NCI-H345 (cell line): ENCODE measurements around the gene ZNF776.
"Not testable (repeated sequence)": the region's sequence is repeated elsewhere in the genome, so short reads cannot be mapped to it uniquely, and the experiment has no call there.

ENCODE experiments used
- DNase-seq: peaks from one replicate; lab custom pipeline; 2025; lab: John Stamatoyannopoulos, UW

Gene ZNF776

DNA sequence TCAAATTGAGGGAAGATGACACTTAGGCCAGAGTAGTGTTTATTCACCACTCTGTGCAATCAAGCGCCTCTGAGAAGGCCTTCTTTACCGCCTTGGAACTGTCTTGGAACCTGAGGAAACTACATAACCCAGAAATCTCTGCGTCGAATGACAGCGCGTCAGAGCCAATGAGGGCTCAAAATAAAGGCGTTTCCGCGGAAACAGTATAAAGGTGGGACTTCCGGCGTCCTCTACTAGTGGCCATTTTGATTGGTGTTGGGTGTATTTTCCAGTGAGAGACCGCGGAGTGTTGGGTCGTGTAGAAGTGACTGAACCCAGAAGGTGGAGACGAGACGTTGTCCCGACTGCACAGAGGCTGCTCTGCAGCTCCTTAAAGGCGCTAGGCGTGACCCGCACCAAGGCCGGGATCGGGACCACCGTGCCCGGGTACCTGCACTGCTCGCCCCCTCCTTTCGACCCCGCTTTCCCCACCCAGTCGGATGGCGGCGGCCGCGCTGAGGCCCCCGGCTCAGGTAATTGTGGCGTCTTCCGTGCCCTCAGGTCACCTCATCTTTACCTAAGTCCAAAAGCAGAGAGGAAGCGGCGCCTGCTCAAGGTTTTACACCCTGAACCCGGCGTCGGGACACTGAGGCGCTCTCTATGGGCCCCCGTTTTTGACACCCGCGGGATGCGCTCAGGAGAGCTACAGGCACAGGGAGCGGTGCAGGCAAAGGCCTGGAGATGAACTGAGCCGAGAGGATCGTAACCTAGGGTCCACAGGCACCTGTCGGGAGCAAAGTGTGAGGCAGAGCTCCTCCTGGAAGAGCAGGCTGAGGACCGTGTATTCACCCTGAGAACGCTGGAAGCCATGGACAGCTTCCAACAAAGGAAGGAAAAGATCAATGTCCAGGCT is at the start of gene ZNF776:
Gene ZNF776, plus strand, starts transcription at position 236 of the 892 bp plus-strand sequence. Its CDS starts 244 bp downstream, at position 480.
- DNase-seq = peak; percentile 87

DNA sequence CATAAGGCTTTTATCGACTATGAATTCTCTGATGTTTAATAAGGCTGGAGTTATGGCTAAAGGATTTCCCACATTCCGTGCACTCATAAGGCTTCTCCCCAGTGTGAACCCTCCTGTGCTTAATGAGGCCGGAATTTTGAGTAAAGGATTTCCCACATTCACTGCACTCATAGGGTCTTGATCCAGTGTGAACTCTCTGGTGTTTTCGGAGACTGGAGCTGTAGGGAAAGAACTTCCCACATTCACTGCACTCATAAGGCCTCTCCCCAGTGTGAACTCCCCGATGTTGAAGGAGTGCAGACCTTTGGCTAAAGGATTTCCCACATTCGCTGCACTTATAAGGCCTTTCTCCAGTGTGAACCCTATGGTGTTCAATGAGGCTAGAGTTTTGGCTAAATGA is 45.0 kb upstream of the ZNF776 start:
- no peak for DNase-seq

DNA sequence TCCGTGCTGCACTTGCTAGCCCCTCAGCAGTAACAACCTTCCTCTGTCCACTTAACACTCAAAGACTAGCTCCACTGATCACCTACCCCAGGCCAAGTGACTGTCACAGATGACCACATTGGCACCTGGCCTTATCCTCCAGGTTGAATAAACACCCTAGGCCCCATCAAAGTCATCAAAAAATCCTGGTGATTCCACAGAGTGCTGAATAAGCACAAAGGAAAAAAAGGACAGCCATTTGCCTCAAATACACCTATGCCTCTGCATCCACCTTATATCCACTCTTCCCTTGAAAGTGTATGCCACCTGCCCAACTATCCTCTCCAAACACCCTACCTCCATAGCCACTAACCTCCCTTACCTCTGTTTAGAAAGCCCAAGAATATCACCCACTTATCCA is 40.3 kb upstream of the ZNF776 start:
- no peak for DNase-seq

GRCh38 chr19:57708641-57709361 is 37.8 kb upstream of the ZNF776 start, which contains the start of gene ZNF154:
TSS of gene ZNF154 (minus strand) at chr19:57709204. CDS start at chr19:57708971, 233 bp downstream.
- DNase-seq = no peak

- DNase-seq = no peak
Observed at GRCh38 chr19:57709616-57710015, 37.0 kb upstream of the ZNF776 start.

DNA sequence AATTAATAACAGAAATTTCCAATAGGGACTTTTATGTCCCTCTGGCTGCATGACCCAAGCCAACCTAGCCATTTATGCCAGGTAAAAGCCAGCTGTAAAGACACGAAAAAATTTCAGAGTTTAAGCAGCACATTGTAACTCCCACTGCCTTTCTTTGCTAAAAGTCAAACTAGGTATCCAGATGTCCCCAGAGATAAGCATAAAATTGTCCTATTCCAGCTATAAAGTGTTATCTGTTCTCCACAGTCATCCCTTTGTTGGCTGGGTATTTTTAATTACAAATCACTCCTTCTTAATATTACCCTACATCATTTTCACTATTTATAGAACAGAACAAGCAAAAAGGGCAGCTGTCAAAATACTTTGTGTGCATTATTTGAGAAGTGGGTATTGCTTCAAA is 34.4 kb upstream of the ZNF776 start:
- no peak for DNase-seq

DNA sequence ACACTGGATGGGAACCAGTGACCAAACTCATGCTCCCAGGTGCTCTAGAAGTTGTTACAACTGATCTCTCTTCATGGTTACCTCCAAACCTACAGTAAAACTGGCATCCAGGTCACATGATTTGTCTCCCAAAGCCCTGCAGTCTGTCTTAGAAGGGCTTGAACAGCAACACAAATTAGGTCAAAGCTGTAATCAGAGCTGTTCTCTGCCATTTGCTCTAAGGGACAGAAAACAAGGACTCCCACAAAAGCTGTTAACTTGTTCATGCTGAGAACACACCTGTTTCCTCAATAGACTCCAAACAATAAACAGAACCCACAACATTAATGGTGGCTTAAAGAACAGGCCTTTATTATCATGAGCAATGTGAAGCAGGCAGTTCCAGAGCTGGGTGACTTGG is 27.2 kb upstream of the ZNF776 start:
- no peak for DNase-seq

- DNase-seq = no peak
Observed at GRCh38 chr19:57719901-57720519, 26.6 kb upstream of the ZNF776 start.

DNA sequence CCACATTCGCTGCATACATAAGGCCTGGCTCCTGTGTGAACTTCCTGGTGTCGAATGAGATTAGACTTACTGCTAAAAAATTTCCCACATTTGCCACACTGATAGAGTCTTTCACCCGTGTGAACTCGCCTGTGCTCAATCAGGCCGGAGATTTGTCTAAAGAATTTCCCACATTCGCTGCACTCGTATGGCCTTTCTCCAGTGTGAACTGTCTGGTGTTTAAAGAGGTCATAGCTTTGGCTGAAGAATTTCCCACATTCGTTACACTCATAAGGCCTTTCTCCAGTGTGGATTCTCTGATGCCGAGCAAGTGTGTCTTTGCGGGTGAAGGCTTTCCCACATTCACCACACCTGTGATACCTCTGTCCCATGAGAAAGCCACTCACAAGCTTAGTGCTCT is 25.7 kb upstream of the ZNF776 start:
- no peak for DNase-seq

GRCh38 chr19:57738320-57738719 is 8.3 kb upstream of the ZNF776 start:
- not testable (repeated sequence) for DNase-seq

DNA sequence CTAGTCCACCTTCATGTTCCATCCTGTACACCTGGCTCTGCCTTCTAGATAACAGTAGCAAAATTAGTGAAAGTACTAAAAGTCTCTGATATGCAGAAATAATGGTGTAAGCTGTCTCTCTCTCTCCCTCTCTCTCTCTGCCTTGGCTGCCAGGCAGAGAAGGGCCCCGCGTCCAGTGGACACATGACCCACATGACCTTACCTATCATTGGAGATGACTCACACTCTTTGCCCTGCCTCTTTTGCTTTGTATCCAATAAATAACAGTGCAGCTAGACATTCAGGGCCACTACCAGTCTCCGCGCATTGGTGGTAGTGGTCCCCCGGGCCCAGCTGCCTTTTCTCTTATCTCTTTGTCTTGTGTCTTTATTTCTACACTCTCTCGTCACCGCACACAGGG is 7.8 kb upstream of the ZNF776 start:
- not testable (repeated sequence) for DNase-seq

GRCh38 chr19:57747472-57747807 is 825 bp downstream of the ZNF776 start:
- no peak for DNase-seq

DNA sequence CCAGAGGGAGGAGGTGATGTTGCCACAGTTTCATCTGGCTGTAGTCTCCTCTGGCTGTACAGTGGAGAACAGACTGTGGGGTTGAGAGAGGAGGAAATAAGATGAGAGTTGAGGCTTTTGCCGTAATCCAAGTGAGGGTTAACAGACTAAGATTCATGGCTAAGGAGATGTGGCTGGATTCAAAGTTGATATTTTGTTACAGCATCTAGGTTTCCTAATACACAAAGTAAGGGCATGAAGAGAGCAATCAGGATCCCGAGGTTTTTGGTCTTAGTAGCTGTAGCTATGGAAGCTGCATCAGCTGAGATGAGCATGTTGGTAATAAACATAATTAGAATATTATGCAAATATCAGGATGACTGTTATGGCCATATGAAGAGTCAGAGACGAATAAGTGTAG is 1.4 kb downstream of the ZNF776 start:
- no peak for DNase-seq

DNA sequence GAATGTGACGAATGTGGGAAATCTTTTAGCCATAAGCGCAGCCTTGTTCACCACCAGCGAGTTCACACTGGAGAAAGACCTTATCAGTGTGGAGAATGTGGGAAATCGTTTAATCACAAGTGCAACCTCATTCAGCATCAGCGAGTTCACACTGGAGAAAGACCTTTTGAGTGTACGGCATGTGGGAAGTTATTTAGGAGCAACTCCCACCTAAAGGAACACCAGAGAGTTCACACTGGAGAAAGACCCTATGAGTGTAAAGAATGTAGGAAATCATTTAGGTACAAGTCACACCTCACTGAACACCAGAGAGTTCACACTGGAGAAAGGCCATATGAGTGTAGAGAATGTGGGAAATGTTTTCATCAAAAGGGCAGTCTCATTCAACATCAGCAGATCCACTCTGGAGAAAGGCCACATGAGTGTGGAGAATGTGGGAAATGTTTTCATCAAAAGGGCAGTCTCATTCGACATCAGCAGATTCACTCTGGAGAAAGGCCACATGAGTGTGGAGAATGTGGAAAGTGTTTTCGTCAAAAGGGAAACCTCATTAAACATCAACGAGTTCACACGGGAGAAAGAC is 7.6 kb downstream of the ZNF776 start:
- no peak for DNase-seq

DNA sequence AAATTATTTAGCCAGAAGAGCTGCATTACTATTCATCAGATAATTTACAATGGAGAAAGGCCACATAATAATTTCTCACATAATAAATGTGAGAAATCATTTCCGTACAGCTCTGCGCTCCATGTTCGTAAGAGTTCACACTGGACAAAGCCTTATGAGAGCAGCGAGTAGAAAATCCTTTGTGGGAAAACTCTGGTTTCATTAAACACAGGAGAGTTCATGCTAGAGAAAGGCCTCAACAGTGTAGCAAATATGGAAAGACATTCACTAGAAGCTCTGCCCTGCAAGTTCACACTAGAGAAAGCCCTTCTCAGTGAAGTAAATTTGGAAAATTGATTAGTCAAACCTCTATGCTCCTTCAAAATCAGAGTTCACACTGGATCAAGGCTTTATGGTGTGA is 8.4 kb downstream of the ZNF776 start:
- DNase-seq = no peak

GRCh38 chr19:57757941-57758340 is 11.3 kb downstream of the ZNF776 start:
- DNase-seq = no peak

GRCh38 chr19:57759096-57759495 is 12.5 kb downstream of the ZNF776 start:
- no peak for DNase-seq

DNA sequence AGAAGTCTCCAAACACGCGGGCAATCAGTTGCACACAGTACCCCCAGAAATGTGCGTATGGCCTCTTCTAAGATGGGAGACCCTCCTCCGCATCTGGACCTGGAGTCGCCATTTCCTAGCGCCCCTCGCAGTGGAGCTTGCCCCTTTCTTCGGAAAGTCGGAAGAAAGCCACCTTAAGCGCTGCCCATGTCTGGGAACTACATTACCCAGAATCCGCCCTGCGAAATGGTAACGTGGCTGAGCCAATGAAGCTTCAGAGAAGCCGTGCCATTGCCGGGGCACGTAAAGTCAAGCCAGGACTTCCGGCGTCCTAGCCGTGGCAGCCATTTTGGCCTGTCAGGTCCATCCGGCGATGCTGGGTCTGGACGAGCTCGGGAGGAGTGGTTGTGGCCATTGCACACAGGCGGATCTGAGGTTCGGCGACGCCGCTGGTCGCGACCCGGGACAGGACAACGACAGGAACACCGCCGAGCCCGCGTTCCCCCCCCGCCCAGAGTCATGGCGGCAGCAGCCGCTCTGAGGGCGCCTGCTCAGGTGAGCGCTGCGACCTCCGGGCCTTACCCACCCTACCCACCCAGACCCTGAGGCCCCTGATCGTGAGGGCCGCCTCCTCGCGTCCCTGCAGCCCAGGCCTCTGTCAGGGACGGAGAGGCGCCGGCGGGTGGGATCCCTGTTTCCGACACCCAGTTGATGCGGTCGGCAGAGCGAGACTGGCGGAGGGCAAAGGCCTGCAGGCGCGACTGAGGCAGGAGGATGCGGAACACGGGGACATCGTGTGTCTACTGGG is 22.9 kb downstream of the ZNF776 start, which contains the start of gene ZNF586:
Gene ZNF586, plus strand, starts transcription at position 332 of the 787 bp plus-strand sequence. Its CDS starts 167 bp downstream, at position 499.
- DNase-seq = peak; percentile 78

- DNase-seq = no peak
Observed at GRCh38 chr19:57771417-57771816, 24.8 kb downstream of the ZNF776 start.

DNA sequence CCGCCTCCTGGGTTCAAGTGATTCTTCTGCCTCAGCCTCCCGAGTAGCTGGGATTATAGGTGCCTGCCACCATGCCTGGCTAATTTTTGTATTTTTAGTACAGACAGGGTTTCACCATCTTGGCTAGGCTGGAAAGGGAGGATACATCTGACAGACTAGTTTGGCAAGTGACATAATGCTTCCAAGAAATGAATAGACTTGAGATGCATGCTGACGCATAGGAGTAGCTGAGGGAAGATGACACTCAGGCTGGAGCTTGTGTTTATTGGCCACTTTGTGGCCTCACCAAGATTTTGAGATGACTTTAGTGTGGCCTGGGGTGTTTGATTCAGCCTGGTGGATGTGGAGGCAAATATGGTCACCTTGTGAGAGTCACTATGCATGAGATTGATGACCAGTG is 26.9 kb downstream of the ZNF776 start:
- no peak for DNase-seq

- DNase-seq = no peak
Observed at GRCh38 chr19:57776764-57777296, 30.2 kb downstream of the ZNF776 start.
